H1 (cell line): ENCODE data around the gene DYNLRB2. TPM values are rescaled to one million over a fixed set of nuclear protein-coding genes. Genes with fewer than 3 reads are reported as not detected.

Experiments
- BACH1 ChIP-seq: IDR thresholded peaks from 2 replicates; pipeline ENCODE4 v1.6.1; 2012; ENCODE audit warnings: low read length, improper control_type of control experiment
- RXRA ChIP-seq: IDR thresholded peaks from 2 replicates; pipeline ENCODE4 v1.6.1; 2011; ENCODE audit warnings: low read depth, mild to moderate bottlenecking, low read length, moderate library complexity; ENCODE audit not compliant: insufficient read depth
- TAF1 ChIP-seq: IDR thresholded peaks from 2 replicates; pipeline ENCODE4 v1.6.1; 2011; ENCODE audit warnings: mild to moderate bottlenecking, low read depth, low read length
- YY1 ChIP-seq: IDR thresholded peaks from 2 replicates; pipeline ENCODE4 v1.6.1; 2011; ENCODE audit warnings: low read depth, mild to moderate bottlenecking, low read length
- polyA plus RNA-seq, 7 experiments: library from polyadenylated mRNA; depleted of rRNA in 3 of 7; stranded (reverse) in 5 of 7; unstranded in 2 of 7; fragments of >200 nt in 5 of 7; fragments of 200-250 nt in 2 of 7; gene quantifications; 1 replicate in 5 of 7; 2 replicates in 1 of 7; 4 replicates in 1 of 7; pipeline versions ENCODE4 v1.2.1 to v1.2.3, GENCODE V29; 2011 to 2013; ENCODE audit warnings: missing spikeins in 2 of 7, mixed read lengths in 2 of 7
- total RNA-seq: library from RNA; stranded (reverse); fragmentation: NEBNext Ultra II Directional; extraction: Animal tissue kit (Norgen Biotek cat#: 25700); gene quantifications from 2 replicates; pipeline ENCODE4 v1.2.1, GENCODE V29; 2021

The DYNLRB2 gene
- total and polyA plus RNA-seq, 2 of the 8 experiments (the other 6 are each of a cell fraction or from before 2014, with no cell fraction given): not detected

- TF ChIP-seq BACH1 (no peak), YY1 (no peak), TAF1 (no peak), RXRA (no peak)
Observed at GRCh38 chr16:80564394-80564793, 23.6 kb downstream of the DYNLRB2 start (continued).
